ENCODE data around the gene SMIM38.

GRCh38 chr11:69166218-69167115, 10.7 kb downstream of the SMIM38 start:
- TF ChIP-seq CTCF (IDR thresholded peaks at IDR 0.05; ENCODE audit: low read length) = no peak
- TF ChIP-seq EZH2 (IDR thresholded peaks at IDR 0.05; ENCODE audit: borderline replicate concordance, low read length) = no peak
